ENCODE measurements around the gene FBLN2. TPM values are rescaled to one million over a fixed set of nuclear protein-coding genes. Genes with fewer than 3 reads are reported as not detected.

FBLN2 gene
- total and polyA plus RNA-seq, 10 of the 15 experiments (the other 5 are each of a cell fraction or from before 2014, with no cell fraction given), result 0.03 to 0.41 (median 0.12) TPM; not detected in 2

GRCh38 chr3:13627681-13628080 is 78.8 kb downstream of the FBLN2 start:
- no peak for ATAC-seq
- no peak overlapping the region for H3K27ac ChIP-seq (ENCODE audit: control insufficient read depth, insufficient read depth)
- DNase-seq (ENCODE audit: low read depth, low spot score), result no peak
- ChIA-PET POLR2A (no interaction called here), CTCF (no interaction called here), RAD21 (ENCODE audit: unreplicated experiment) (no interaction called here), SMC1A (ENCODE audit: uncharacterized antibody, unreplicated experiment) (no interaction called here)
- TF ChIP-seq, protein P1, sequence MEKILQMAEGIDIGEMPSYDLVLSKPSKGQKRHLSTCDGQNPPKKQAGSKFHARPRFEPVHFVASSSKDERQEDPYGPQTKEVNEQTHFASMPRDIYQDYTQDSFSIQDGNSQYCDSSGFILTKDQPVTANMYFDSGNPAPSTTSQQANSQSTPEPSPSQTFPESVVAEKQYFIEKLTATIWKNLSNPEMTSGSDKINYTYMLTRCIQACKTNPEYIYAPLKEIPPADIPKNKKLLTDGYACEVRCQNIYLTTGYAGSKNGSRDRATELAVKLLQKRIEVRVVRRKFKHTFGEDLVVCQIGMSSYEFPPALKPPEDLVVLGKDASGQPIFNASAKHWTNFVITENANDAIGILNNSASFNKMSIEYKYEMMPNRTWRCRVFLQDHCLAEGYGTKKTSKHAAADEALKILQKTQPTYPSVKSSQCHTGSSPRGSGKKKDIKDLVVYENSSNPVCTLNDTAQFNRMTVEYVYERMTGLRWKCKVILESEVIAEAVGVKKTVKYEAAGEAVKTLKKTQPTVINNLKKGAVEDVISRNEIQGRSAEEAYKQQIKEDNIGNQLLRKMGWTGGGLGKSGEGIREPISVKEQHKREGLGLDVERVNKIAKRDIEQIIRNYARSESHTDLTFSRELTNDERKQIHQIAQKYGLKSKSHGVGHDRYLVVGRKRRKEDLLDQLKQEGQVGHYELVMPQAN (conservative IDR thresholded peaks at IDR 0.05), result no peak
- TF ChIP-seq POLR2AphosphoS5 (IDR thresholded peaks at IDR 0.05; ENCODE audit: low read length), result no peak
- no peak for TF ChIP-seq NR2C1 (IDR thresholded peaks at IDR 0.05)
- no peak for TF ChIP-seq BCLAF1 (IDR thresholded peaks at IDR 0.05)
- TF ChIP-seq JUNB (IDR thresholded peaks at IDR 0.05), result no peak
- no peak for TF ChIP-seq SP1 (IDR thresholded peaks at IDR 0.05; ENCODE audit: low read depth, low read length)
- TF ChIP-seq, protein P2, sequence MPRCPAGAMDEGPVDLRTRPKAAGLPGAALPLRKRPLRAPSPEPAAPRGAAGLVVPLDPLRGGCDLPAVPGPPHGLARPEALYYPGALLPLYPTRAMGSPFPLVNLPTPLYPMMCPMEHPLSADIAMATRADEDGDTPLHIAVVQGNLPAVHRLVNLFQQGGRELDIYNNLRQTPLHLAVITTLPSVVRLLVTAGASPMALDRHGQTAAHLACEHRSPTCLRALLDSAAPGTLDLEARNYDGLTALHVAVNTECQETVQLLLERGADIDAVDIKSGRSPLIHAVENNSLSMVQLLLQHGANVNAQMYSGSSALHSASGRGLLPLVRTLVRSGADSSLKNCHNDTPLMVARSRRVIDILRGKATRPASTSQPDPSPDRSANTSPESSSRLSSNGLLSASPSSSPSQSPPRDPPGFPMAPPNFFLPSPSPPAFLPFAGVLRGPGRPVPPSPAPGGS (IDR thresholded peaks at IDR 0.05; ENCODE audit: borderline replicate concordance, insufficient read depth, low read depth, low read length, poor library complexity, severe bottlenecking), result no peak
- no peak for TF ChIP-seq CBFB (IDR thresholded peaks at IDR 0.05; ENCODE audit: low read depth)
- no peaks in the 10 kb centered on the region for H3K4me1 ChIP-seq (ENCODE audit: control insufficient read depth, insufficient read depth, low read length)
- WGBS (ENCODE audit: insufficient coverage, insufficient replicate concordance, low lambda C conversion rate, missing lambda C conversion rate), result 29% methylated on average over 9 of the region's 9 CpGs
- intact Hi-C loops (cut with micrococcal nuclease; ENCODE audit: unreplicated experiment), result no loop called here
- H3K4me3 ChIP-seq, result no peak overlapping the region
- in situ Hi-C loops (cut with MboI), result no loop called here
- no peaks in the 10 kb centered on the region for H4K20me1 ChIP-seq (ENCODE audit: control insufficient read depth, insufficient read depth)
- H3K27me3 ChIP-seq (replicated peaks in 1 of 2; ENCODE audit: control insufficient read depth in 2 of 2, insufficient read depth in 2 of 2, low read length in 1 of 2), result no peaks in the 10 kb centered on the region
- BruUV-seq (replicated peaks), result no TSS peak
- no peak for FAIRE-seq
- no peak overlapping the region for H3K9ac ChIP-seq (ENCODE audit: control insufficient read depth, insufficient read depth, low read length)
- no peaks in the 10 kb centered on the region for H3K79me2 ChIP-seq (ENCODE audit: control insufficient read depth, insufficient read depth, low read length)
- no peak overlapping the region for H2AFZ ChIP-seq (ENCODE audit: control insufficient read depth, low read depth, low read length)
- no peaks in the 10 kb centered on the region for H3K9me3 ChIP-seq (replicated peaks; ENCODE audit: control insufficient read depth, insufficient read depth, low read length)
- H3K36me3 ChIP-seq (ENCODE audit: control insufficient read depth in 2 of 2, insufficient read depth in 2 of 2, low read length in 1 of 2), result no peaks in the 10 kb centered on the region
- no peak overlapping the region for H3K4me2 ChIP-seq (ENCODE audit: control insufficient read depth, insufficient read depth)

All from GM12878 (cell line).